NCI-H226 (cell line): ENCODE data around the gene SPTBN1.
"Not testable (repeated sequence)": the region's sequence is repeated elsewhere in the genome, so short reads cannot be mapped to it uniquely, and the experiment has no call there.

Source experiments
- DNase-seq: peaks from one replicate; pipeline ENCODE4 v3.0.0-alpha.2; 2015

Gene SPTBN1

DNA sequence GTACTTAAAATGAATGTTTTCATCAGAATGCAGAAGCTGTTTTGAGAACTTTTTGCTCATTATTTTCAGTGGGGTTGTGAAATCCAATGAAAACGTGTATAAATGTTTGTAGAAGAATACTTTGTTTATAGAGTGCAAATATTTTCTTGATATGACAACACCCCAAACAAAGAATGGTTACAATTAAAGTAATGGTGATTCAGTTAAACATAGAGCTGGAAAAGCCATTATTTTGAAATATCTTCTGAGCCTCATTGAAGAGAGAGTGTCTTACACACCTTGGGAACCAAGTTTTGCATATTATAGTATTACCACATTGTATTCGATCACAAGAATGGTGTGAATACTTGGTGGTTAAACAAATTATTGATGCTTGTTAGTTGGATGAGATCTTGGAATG lies 48.7 kb downstream of the SPTBN1 start:
- DNase-seq, result no peak

DNA sequence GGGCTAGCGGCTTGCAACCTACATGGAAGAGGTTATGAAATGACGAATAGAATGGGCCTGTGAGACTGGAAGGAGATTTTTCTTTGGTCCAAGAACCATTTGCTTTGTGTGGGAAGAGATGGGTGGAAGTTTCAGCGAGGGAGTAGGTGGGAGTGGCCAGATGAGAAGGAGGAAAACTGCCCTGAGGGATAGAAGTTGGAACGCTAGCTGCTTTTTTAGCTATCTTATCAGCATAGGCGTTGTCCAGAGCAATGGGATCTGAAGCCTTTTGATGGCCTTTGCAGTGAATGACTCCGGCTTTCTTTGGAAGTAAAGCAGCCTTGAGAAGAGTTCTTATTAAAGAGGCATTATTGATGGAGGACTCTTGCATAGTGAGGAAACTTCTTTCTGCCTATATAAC lies 52.4 kb downstream of the SPTBN1 start:
- peak; percentile 86 for DNase-seq

DNA sequence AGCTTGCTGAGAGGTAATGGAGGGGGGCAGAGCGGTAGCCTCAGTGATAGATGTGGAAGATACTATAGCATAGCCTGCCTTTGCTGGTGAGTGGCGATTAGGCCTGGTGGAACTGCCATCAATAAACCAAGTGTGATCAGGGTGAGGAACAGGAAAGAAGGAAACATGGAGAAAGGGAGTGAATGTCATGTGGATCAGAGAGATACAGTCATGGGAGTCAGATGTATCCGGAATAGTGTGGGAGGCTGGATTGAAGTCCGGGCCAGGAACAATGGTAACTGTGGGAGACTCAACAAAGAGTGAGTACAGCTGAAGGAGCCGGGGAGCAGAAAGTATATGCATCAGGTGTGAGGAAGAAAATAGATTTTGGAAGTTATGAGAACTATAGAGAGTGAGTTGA lies 52.9 kb downstream of the SPTBN1 start:
- not testable (repeated sequence) for DNase-seq

DNA sequence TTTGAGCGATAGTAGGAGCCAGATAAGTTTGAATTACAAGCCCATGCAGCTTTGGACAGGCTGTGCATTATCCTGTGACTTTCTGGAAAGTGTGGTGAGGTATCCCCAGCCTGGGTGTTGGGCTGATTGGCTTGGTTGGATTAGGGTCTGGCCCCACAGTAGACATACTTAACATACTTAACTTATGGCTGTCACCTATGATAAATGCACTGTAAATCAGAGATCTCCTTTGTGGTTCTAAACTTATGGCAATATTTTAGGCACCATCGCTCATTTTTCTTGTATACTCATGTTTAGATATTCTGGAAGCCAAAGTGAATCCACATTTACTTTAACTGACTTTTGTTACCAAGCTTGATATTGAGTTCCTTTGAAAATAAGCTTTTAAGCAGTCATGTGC lies 54.8 kb downstream of the SPTBN1 start:
- no peak for DNase-seq

DNA sequence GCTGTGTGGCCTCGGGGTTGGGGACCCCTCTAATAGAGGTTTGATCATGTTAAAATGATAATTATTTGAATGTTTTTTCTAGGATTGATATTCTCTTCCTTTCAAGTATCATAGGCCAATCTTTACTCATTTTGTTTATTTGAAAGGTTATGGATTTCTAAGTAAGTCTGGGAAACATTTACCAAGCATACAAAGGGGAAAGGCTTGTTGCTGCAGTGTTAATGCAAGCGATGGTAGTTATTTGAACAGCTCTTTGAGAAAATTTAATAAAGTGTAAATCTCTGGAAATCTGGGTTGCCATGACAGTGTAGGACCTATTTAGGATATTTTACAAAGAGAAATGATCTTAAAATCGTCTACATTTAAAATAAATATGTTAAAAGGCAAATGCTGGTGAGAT lies 56.1 kb downstream of the SPTBN1 start:
- DNase-seq, result no peak

DNA sequence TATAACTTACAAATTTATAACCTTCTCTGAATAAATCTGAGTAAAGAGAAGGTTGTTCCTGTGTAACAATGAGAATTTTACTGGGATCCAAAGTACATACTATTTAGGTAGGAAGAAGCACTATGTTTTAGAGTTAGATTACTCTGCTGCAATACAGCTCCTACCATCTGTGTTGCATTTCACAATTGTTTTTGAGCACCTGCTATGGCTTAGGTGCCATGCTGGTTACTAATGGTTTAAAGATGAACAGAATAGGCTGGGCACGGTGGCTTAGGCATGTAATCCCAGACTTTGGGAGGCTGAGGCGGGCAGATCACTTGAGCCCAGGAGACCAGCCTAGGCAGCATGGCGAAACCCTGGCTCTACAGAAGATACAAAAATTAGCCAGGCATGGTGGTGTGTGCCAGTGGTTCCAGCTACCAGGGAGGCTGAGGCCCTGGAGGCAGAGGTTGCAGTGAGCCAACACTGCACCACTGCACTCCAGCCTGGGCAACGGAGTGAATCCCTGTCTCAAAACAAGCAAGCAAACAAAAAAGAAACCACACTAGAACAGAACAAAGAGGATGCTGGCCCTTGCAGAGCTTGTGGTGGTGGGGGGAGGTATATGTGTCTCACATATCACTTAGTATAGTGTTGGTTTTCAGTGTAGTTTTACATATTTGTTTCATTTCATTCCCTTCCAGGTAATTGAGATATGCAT lies 56.7 kb downstream of the SPTBN1 start:
- no peak for DNase-seq

DNA sequence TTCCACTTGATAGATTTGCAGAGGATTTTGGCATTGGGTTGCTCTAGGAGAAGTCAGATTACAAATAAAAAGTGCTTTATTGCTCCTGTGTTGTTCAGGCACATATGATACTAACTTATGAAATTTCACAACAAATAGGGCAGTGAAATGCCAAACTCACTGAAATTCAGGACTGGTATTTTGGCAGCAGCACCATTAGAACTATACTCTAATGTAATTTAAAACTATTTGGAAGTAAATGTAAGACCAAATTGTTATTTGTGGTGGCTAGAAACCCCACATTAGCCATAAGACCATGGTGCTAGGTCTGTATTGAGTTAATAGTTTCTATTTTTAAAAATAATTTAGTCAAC lies 57.2 kb downstream of the SPTBN1 start:
- DNase-seq, result no peak

DNA sequence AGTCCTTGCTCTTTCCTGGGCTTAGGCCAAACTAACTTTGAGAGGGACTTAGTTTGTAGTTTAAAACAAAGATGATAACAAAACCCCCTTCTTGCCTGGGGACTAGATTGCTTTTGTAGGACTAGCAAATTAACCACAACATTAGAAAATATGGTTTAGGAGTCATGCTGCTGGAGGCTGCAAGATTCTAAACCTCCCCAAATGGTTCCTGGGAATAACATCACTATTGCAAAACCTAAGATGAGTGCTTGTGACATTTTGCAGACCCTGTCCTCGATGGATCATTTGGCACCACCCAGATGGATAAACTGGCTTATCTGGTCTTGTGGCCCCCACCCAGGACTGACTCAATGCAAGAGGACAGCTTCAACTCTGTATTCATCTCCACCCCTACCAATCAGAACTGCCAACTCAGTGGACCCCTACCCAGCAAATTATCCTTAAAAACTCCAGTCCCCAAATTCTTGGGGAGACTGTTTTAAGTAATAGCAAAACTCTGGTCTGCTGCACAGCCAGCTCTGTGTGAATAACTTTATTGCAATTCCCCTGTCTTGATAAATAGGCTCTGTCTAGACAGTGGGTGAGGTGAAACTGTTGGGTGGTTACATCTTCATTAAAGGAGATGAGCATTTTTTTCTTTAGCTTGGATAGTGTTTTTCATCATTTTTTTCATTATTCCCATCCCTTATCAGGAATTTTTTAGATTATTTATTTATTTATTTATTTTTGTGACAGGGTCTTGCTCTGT lies 58.9 kb downstream of the SPTBN1 start:
- DNase-seq, result no peak

DNA sequence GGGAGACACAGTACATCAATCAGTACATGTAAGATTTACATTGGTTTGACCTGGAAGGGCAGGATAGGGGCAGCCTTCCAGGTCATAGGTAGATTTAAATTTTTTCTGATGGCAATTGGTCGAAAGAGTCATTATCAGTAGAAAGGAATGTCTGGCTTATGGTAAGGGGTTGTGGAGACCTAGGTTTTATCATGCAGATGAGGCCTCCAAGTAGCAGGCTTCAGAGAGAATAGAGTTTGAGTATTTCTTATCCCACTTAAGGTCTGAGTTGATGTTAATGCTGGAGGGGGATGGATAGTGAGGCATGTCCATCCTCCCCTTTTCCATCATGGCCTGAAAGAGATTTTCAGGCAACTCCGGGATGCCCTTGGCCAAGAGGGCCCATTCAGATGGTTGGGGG lies 60.7 kb downstream of the SPTBN1 start:
- peak; percentile 35 for DNase-seq

DNA sequence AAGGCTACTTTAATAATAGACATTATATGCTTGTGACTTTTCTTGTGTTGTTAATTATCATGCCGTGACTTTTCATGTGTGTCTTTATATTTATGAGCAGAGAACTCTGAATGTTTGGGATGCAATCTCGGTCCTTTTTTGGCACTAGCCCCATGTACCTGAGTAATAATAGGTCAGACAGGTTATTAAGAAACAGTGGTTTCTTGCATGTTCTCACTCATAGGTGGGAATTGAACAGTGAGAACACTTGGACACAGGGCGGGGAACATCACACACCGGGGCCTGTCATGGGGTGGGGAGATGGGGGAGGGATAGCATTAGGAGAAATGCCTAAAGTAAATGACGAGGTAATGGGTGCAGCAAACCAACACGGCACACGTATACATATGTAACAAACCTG lies 61.9 kb downstream of the SPTBN1 start:
- DNase-seq, result not testable (repeated sequence)

DNA sequence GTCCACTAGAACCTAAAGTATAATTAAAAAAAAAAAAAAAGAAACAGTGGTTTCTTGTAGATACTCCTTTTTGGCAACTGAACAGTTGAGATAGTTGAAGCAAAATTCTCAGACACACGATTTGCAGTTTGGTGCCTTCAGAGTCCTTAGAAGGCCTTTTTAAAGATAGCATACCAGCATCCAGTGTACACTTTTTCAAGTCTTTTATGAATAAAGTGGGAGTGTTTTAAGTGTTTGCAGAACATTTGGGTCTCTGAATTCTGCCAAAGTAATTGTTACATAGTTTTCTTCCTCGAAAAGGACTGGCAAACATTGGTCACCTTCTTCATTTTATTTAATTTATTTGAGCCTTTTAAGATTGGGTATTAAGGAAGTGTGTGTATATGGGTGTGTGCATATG lies 62.3 kb downstream of the SPTBN1 start:
- DNase-seq, result no peak

DNA sequence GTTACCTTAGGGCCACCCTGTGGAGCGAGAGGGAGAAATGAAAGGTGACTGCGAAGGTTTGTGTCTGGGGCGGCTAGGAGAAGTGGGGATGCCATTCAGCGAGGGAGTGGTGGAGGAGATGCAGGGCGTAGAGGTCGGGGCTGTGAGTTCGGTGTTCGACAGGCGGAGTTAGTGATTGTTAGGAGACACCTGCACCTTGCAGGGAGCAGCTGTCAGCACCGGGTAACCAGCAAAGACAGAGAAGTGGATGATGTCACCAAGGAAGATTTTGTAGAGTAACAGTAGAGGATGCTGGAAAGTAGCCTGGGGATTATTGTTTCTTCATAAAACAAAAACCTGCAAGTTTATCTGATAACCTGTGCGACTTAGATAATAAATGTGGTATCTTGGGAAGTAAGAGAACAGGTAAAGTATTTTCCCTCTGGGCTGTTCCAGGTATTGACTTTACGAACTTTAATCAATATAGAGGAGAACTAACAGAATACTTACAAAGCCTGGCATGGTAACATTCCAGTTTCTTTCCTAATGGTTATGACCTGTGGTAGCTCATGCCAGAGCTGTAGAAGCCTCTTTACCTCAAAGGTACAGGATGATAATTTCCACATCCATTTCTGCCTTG lies 63.8 kb downstream of the SPTBN1 start:
- DNase-seq, result no peak

DNA sequence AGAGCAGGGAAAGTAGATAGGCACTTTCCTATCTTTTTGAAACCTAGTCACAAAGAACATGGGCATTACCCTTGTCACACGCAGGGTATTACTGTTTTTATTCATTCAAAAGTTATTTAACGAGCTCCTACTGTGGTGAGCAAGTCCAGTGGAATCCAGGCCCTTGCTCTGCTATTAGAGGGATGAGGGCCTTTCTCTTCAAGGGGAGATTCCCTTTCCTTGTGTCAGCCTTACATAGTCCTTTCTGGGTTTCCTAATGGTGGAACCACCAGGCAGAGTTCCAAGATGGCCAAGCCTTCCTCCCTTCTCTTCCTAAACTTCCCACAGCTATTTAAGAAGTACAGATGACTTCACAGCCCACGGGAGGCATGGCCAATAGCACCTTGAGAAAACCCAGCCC lies 64.6 kb downstream of the SPTBN1 start:
- peak; percentile 96 for DNase-seq

DNA sequence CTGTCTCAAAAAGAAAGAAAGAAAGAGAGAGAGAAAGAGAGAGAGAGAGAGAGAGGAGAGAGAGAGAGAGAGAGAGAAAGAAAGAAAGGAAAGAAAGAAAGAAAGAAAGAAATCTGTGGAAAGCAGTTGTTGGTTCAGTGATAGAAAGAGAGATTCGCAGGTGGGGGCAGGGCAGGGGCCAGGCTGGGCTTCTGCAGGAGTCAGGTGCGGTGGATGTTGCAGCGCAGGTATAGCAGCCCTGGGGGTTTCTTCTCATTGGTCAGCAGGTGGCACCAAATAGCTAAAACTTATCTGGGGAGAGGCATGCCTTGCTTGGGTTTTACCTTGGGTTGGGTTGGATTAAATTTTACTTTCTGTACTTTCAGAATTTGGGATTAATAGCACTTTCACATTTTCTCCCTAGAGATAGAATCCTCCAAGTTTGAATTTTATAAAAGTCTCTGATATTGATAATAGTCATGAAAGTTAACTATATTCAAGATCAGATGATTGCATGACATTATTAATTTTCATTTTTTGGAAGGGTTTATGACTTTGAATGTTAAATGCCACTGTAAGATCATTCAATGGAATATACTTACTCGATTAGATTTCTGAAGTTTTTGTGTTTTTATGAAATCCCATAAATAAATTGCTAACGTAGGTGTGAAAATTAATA lies 66.6 kb downstream of the SPTBN1 start:
- DNase-seq, result peak; percentile 51

DNA sequence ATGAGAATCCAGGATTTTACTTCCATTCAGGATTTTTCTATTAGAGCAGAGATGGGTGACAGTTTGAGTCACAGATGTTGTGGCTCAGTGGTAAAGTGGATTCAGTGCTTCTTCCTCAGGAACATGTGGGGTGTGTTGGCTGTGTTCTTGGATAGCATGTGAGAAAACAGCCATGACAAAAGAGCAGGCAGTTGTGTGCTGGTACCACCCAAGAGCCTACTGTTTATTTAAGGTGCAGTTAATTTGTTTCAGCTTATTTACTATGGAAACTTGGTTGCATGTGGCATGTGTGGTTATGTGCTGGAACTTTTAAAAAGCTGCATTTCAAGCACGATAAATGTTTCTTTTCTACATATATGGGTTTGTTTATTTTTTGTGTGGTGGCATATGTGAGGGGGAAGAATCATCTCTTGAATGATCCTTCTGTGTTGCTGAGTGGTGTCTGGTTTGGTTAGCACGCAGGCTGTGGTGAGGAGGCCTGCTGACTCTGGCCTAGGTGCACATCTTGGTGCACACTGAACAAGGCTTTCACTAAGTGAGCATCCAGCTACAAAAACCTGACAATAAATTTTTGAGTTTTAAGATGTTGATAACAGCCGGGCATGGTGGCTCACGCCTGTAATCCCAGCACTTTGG lies 67.3 kb downstream of the SPTBN1 start:
- DNase-seq, result no peak

DNA sequence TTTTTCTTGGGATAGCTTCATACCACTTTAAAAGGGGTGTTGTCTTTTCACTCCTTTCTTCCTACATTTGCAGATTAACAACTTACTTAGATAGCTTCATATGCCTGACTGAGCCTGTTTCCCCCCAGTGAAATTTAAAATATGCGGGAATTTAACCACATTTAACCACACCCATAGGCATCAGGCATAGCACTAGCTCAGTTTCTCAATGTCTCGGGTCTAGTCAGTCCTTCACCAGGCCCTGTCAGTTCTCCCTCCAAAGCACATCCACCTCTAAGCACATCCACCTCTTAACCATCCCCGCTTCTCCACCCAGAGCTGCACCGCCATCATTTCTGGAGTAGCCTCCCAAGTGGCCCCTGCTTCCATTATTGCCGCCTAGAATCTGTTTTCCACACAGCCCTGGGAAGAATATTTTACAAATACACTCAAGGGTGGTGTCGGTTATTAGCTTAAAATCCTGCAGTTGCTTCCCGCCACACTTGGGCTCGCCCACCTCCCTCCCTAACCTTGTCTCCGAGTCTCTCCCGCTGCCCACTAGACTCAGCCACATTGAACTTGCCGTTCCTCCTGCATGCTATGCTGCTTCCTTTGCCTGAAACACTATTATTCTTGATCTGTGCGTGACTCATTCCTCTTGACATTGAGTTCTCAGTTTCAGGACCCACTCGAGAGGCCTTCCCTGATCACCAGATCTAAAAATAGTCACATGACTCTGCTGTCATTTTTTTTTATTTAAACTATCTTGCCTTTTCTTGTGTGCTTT lies 68.3 kb downstream of the SPTBN1 start:
- DNase-seq, result peak; percentile 87

DNA sequence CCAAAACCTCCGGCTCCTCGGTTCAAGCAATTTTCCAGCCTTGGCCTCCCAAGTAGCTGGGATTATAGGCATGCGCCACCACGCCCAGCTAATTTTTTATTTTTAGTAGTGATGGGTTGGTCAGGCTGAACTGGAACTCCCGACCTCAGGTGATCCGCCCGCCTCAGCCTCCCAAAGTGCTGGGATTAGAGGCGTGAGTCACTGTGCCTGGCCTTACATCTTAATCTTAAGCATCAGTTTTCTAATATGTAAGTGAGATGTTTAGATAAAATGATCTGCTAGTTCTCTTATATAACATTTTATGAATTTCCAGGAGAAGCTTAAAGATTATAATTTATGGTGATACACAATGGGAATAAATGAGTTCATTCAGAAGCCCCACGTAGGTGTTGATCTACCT lies 69.2 kb downstream of the SPTBN1 start:
- DNase-seq, result no peak

DNA sequence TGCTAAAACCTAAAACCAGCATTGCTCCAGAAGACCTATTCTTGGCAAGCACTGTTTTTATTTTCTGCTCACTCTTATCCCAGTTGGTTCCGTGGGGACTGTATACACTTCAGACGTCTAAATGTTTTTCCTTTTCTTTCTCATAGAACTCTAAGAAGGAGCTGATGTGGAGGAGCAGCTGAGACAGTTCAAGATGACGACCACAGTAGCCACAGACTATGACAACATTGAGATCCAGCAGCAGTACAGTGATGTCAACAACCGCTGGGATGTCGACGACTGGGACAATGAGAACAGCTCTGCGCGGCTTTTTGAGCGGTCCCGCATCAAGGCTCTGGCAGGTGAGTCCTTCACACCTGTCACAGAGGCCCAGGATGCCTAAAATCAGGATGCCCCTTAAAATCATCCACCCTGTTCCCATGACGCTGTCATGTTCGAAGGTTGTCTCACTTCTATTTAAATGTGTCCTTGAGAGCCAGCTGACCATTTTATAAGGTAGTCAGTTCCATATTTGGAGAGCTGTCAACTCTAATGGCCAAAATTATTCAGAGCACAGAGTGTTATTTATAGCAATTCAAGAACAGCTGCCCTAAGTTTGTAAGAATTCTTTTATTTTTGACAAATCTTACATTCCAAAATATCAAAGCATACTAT lies 70.2 kb downstream of the SPTBN1 start:
- DNase-seq, result no peak

DNA sequence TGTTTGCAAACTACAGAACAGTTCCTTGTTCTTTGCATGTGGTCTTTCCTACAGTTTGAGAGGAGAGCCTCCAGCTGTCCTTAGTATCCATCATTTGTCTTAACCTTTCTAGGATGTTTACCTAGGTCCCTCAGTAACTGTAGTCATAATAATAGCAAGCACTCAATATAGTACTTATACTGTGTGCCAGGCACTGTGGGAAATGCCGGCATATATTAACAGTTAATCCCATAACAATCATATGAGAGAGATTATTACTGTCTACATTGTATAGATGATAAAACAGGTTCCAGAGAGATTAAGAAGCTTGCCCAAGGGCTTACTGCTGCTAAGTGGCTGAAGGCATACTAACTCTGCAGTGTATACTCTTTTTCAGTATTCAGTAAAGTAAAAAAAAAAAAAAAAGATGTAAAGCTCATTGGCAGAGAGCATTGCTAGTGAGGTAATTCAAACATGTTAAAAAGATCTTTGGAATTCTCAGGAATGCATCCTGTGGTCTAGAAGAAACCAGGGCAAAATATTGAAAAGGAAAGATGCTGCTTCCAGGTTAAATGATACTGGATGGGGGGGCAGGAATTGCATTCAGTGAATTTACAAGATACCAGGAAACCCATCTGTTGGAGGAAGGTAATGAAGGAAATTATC lies 72.3 kb downstream of the SPTBN1 start:
- DNase-seq, result peak; percentile 48

DNA sequence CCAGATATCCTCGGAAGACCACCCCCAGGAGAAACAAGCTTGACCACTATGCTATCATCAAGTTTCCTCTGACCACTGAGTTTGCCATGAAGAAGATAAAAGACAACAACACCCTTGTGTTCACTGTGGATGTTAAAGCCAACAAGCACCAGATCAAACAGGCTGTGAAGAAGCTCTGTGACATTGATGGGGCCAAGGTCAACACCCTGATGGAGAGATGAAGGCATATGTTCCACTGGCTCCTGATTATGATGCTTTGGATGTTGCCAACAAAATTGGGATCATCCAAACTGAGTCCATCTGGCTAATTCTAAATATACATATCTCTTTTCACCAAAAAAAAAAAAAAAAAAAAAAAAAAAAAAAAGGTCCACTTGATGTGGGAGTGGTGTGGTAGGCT lies 73.4 kb downstream of the SPTBN1 start:
- DNase-seq, result not testable (repeated sequence)

DNA sequence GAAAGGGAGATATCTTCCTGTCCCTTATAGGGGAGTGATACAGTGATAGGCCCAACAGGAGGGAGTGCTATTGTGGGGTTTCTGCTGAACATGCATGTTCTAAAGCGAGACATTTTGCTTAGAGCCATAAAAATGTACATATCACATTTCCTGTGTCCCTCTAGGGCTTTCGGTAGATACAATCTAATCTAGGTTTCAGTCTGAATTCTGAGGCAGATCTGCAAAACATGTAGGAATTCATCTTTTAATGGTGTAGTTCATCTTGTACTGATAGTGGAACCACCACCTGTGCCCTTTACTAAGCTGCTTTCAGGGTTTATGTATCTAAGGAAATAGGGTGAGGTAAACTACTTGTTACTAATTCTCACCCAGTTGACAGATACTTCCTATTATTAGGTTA lies 73.8 kb downstream of the SPTBN1 start:
- no peak for DNase-seq
